ENCODE data around the gene ADPRS.

Gene ADPRS

DNA sequence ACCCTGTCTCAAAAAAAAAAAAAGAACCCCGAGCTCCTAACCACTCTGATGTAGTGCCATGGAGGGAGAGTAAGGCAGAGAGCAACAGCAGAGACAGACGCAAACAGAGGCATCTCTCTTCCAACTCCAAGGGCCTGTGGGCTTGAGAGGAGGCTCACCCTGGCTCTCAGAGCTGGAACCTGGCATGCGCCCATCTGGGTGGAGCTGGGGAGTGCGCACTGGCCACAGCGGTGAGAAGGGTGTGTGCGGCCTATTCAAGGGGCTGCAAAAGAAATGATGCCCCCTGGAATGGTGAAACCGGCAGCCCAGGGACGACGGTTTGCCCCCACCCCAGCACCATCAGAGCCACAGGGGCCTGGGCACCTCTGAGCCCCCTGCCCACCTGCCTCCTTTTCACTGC is 18.7 kb downstream of the ADPRS start:
- TF ChIP-seq, protein P1, sequence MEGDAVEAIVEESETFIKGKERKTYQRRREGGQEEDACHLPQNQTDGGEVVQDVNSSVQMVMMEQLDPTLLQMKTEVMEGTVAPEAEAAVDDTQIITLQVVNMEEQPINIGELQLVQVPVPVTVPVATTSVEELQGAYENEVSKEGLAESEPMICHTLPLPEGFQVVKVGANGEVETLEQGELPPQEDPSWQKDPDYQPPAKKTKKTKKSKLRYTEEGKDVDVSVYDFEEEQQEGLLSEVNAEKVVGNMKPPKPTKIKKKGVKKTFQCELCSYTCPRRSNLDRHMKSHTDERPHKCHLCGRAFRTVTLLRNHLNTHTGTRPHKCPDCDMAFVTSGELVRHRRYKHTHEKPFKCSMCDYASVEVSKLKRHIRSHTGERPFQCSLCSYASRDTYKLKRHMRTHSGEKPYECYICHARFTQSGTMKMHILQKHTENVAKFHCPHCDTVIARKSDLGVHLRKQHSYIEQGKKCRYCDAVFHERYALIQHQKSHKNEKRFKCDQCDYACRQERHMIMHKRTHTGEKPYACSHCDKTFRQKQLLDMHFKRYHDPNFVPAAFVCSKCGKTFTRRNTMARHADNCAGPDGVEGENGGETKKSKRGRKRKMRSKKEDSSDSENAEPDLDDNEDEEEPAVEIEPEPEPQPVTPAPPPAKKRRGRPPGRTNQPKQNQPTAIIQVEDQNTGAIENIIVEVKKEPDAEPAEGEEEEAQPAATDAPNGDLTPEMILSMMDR (IDR thresholded peaks at IDR 0.05; ENCODE audit: insufficient read depth, missing control alignments), result no peak
- FAIRE-seq (no peak), DNase-seq (ENCODE audit: insufficient read length, low spot score) (no peak)

DNA sequence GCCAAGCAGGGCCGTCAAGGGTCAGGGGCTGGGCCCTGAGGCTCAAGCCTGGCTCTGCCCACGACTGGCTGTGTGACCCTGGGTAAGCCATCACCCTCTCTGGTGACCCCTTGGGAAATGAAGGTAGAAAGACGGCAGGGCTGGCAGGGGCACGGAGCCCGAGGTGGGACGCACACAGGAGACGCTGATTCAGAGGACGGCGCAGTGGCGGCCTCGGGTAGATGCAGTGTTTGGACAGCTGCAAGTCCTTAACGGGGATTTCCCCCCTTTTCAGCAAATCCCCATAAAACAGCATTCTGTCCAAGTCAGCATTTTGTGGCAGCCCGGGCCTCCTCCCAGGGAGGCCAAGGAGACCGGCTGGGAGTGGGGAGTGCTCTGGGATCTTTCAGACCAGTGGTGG is 19.6 kb downstream of the ADPRS start:
- FAIRE-seq (no peak), DNase-seq (ENCODE audit: insufficient read length, low spot score) (no peak)
- TF ChIP-seq, protein P1 (IDR thresholded peaks at IDR 0.05; ENCODE audit: insufficient read depth, missing control alignments), result no peak

DNA sequence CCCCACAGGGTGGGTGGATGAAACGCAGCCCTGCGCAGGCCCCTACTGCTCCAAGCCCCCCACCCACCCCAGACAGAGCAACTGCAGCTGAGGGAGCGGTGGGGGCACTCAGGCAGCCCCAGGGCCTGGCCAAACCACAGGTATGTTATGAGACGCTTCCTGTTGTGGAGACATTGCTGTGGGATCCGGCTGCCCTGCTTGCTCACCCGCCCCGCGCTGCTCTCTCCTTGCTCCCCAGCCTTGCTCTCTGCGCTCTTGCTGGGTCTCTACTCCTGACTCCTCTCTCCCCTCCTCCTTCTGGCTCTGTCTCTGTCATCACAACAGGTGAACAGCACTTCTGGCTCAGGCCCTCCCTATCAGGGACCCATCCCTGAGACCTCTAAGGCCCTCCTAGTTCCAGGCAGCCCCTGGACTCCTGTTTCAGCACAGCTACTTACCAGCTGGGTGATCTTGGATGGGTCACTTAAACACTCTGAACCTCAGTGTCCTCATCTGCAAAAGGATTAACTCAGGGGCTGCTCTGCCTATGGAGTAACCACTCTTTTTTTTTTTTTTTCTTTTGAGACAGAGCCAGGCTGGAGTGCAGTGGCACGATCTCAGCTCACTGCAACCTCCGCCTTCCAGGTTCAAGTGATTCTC is 20.5 kb downstream of the ADPRS start:
- FAIRE-seq, result no peak
- DNase-seq (ENCODE audit: insufficient read length, low spot score), result no peak
- TF ChIP-seq, protein P1 (IDR thresholded peaks at IDR 0.05; ENCODE audit: insufficient read depth, missing control alignments), result no peak

DNA sequence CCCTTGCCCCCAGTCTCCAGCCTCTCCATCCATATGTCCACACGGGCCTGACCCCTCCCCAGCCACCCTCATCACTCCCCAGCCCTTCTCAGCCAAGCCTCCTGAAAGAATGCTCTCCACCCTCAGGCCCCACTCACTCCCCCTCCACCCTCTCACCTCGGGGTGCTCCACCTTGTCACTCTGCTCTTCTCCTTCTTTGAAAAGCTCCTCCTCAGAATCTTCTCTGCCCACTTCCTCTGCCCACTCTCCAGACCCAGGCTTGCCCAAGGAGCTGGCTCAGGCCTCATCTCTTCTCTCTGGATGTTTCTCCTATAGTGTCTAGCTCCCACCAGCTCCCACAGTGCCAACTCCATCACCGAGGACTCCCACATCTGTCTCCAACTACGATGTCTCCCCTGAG is 22.5 kb downstream of the ADPRS start:
- no peak for DNase-seq (ENCODE audit: insufficient read length, low spot score)
- TF ChIP-seq, protein P1 (IDR thresholded peaks at IDR 0.05; ENCODE audit: insufficient read depth, missing control alignments), result no peak
- FAIRE-seq, result no peak

DNA sequence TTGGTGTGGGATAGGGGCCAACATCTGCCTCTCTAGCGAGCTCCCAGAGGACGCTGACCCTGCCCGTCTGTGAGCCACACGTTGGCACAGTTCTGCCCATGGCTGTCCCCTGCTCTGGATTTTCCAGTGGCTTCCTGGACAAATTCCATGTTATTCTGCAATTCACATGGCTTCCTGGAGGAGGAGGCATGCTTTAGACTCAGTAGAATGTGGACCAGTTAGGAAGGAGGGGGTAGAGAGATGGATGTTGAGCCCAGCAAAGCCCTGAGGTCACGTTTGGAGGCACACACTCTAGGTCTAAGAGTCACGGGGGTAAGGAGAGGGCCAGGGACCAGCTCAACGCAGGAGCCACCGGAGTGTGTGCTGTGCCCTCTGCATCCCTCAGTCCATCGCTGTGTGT is 24.1 kb downstream of the ADPRS start:
- DNase-seq (ENCODE audit: insufficient read length, low spot score) (no peak), FAIRE-seq (no peak)
- TF ChIP-seq, protein P1 (IDR thresholded peaks at IDR 0.05; ENCODE audit: insufficient read depth, missing control alignments), result no peak

DNA sequence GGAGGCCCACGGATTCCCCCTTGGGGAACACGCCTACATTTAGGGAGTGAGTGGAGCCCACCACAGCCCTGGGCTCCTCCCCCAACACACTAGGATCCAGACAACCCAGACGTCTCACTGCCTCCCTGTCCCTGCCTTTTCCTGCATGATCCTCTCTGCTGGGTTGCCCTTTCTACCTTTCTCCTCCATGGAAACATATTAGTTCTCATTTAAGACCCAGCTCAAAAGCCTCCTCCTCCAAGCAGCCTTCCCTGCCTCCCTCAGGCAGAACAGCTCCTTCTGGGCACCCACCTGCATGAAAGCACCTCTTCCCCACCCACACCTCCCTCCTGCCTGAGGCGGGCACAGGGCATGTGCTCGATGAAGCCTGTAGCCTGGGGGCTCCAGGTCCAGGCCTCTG is 25.7 kb downstream of the ADPRS start:
- TF ChIP-seq, protein P1 (IDR thresholded peaks at IDR 0.05; ENCODE audit: insufficient read depth, missing control alignments), result no peak
- FAIRE-seq (no peak), DNase-seq (ENCODE audit: insufficient read length, low spot score) (no peak)

DNA sequence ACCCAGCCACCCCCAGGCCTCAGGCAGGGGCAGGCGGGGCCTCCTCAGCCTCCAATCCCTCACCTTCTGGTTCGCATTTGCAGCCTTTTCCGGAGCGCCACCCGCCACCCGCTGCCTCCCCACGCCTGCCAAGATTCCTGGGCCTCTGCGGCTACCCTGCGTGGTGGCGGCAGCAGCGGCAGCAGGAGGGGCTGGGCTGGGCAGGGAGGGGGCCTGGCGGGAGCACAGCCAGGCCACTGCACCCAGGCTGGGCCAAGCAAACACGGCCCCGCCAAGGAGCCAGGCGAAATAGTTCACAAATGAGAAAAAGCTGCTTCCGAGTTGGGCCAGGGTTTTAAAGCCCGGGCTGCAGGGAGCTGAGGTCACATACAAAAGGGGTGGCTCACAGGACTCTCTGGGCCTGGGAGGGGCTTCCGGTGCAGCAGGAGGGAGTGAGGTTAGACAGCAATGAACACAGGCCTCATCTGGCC is 26.5 kb downstream of the ADPRS start:
- FAIRE-seq, result no peak
- DNase-seq (ENCODE audit: insufficient read length, low spot score), result no peak
- TF ChIP-seq, protein P1 (IDR thresholded peaks at IDR 0.05; ENCODE audit: insufficient read depth, missing control alignments), result no peak
